ENCODE measurements around the gene KRTAP10-1.
"Not testable (repeated sequence)": the region's sequence is repeated elsewhere in the genome, so short reads cannot be mapped to it uniquely, and the experiment has no call there.

Gene KRTAP10-1

DNA sequence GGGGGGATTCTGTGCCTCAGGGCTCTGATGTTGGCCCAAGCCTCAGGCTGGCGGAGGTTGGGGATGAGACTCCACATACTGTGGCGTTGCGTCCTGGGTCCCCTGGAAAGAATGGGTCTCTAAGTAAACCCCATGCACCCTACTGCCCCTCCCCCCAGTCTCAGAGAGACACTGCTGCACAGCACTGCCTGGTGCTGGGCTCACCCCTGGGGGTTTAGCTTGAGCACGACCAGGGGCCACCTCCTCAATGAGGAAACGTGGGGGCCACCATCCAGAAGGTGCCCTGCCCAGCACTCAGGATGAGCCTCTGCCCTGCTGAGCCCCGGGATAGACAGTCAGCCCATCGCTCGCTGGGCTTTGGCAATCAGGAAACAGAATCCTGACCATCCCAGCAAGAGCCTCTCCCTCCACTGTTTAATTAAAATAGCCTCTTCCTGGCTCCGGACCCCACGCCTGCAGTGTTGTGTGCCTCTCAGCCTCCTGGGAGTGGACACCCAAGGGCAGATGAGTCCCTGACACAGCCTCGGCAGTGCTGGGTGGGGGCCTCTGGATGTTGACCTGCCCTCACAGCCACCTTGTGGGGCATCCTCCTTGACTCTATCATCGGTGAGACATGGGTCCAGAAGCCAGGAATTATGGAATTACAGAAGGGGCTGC, 30.0 kb upstream of the KRTAP10-1 start:
- no peak for DNase-seq

DNA sequence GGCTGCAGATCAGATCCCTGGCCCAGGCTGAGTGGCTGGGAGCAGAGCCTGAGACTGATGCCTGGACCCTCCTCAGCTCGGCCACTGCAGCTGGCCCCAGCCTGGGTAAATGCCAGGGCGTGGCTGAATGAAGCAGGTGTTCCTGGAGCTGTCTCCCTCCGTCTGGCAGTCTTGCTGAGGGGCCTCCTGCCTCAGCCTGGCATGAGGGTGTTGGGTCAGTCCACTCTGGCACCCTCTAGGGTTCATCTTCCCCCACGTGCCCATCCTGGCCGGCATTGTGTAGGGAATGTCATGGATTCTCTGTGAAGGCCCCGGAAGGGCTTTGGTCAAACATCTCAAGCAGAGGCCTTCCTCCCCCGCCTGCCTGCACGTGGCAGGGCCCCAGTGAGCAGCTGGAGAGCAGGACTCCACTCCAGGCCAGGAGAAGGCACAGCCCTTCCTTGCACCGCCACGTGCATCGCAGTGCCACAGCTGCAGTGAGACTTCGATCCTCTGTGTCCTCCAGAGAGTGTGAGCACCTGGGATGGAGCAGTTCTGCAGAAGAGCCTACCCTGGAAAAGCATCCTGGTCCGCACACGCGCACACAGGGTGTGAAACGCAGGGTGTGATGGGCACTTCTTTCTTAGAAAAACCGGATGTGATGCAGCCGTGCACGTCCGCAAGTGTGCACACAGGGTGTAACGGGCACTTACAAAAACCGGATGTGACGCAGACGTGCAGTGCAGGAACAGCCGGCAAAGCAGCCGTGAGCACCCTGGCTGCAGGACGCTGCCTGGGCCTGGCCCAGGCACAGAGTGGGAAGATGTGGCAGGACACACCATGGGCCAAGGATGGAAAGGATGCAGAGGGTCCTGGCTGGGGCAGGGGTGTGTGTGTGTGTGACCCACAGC, 28.9 kb upstream of the KRTAP10-1 start:
- DNase-seq, result no peak

DNA sequence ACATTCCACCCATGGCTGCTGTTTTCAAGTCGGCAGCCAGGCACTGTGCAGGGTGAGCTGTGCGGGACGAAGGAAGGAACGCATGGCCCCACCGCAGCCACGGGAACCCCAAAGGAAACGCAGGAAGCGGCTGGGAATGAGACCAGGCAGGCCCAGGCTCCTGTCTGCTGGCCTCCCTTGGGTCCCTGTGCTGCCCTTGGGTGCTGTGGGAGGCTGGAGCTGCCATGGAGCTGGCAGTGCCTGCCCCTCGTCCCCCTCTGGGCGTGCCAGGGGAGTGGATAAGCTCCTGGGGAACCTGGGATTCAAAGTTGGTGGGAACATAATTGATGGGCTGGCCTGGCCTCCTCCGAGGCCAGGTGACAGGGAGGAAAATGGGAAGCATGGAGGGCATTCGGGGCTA, 28.3 kb upstream of the KRTAP10-1 start:
- DNase-seq, result no peak

DNA sequence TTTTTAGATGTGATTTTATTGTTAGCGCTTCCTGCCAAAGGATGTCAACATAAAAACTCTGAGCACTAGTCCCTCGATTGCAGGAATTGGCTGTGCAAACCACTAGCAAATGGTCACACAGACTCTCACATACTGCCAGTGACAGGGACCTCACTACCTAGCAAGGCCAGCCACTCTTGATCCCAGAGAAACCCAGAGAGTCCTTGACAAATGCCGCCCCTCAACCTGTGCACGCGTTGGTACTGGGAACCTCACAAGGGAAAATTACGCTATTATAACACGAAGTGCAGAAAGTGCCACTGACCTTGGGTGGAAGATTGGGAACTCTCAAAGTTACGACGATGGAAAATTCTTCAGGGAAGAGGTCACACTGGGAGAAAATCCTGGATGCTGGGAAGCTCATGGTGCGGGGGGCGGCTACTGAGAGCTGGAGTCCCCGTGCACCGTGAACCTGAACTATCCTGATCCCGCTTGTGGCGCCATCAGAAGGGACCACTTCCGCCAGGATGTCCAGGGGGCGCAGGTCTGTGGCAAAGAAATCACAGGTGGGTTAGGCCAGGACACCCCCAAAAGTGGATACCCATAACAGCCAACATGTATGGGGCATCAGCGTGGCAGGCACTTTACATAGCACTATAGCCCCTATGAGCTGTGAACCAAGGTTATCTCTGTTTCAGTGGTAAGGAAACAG, 27.6 kb upstream of the KRTAP10-1 start:
- DNase-seq, result no peak

DNA sequence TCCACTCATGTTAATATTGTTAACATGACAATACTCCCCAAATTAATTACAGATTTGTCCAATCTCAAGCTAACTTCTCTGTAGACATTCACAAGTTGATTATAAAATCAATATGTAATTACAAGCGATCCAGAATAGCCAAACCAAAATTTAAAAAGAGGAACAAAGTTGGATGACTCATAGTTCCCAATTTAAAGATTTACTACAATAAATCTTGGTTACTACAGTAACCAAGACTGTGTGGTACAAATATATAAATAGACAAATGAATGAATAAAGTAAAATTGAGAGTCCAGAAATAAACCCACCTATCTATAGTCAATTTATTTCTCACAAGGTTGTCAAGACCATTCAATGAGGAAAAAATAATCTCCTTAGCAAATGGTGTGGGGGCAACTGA, 26.4 kb upstream of the KRTAP10-1 start:
- DNase-seq, result no peak

DNA sequence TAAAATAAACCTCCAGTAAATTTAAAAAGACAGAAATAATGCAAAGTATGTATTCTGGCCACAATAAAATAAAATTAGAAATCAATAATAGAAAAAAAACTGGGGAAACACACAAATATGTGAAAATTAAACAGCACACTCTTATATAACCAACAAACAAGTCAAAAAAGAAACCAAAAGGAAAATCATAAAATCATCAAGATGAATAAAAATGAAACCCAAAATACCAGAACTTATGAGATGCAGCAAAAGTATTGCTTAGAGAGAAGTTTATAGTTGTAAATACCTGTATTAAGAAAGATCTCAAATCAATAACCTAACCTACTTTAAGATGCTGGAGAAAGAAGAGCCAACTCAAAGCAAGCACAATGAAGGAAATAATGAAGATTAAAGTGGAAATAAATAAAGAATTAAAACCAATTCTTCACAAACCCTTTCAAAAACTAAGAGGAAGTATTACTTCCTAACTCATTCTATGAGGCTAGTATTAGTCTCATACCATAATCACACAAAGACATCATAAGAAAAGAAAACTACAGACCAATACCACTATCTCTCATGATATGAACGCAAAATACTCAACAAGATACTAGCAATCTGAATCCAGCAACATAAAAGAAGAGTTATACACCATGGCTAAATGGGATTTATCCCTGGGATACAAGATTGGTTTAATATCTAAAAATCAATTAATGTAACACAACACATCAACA, 25.0 kb upstream of the KRTAP10-1 start:
- no peak for DNase-seq

DNA sequence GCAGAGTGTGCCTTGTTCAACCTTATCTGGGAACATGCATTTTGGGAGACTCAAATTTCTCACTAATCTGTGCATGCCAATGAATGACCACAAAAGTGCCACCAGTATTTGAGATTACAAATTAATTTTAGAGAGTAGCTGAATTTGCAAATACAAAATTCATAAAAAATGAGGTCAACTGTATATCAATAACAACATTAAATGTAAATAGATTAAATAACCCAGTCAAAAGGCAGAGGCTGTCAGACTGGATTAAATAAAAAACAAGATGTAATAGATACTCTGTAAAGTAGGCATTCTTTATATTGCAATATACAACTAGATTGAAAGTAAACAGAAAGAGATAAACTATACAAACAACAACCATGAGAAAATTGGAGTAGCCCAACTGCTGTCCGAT, 24.1 kb upstream of the KRTAP10-1 start:
- DNase-seq, result no peak

DNA sequence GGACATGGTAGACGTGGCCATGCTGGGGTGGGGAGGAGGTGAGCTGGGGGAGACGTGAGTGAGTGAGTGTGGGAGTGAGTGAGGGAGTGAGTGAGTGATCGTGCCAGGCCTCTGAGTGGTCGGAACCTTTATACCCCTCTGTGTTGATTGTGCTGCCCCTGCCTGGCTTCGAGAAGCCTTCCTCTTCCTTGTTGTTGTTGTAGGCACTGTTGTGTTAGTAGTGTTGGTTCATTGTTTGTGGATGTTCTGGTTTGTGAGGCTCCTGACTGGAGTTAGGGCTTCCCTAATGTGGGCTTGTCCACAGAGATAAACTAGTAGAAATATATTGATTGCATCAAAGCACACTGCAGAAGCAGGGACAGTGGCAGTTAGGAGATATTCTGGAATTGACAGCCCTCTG, 18.7 kb upstream of the KRTAP10-1 start, which contains the start of gene KRTAP10-3:
Gene KRTAP10-3 (minus strand): TSS at position 101 of the 400 bp plus-strand sequence. CDS start 80 bp downstream, at position 21.
- no peak for DNase-seq

DNA sequence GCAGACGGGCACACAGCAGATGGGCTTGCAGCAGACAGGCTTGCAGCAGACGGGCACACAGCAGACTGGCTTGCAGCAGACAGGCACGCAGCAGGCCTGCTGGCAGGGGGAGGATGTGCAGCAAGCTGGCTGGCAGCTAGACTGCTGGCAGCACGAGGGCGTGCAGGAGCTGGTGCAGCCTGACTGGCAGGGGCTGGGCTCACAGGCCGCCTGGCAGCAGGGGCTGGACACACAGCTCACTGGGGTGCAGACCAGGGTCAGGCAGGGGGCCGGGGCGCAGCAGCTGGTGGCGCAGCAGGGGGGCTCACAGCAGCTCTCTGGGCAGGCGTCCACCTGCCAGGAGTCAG, 18.3 kb upstream of the KRTAP10-1 start:
- not testable (repeated sequence) for DNase-seq

DNA sequence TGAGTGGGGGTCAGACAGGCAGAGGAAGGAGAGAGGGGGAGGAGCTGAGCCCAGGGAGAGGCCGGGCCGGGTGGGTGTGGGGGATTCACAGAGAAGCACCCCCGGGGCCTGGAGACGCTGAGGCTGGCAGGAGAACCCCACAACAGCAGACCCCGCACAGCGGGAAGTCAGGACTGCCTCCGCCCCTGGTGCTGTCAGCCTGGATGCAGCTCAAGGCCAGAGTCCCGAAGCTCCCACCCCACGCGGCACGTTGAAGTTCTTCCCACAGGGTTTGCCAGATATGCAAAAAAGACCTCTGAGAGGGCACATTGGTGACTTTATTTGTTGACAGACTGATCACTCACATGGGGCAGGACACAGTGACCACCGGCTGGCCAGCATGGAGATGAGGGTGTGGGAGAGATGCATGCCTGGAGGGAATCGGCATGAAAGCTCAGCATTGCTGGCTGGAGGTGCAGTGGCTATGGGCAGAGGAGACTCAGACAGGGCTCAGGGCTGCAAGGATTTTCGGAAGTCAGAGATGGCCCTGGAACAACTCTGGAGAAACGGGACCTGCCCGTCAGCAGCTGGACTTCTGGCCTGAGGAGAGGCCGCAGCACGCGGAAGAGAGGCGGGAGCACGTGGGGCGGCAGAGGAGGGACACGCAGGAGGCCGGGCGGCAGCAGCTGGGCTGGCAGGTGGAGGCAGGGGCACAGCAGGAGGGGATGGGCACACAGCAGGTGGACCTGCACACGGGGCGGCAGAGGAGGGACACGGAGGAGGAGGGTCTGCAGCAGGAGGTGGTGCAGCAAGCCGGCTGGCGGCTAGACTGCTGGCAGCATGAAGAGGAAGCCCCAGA, 17.7 kb upstream of the KRTAP10-1 start:
- DNase-seq, result no peak

DNA sequence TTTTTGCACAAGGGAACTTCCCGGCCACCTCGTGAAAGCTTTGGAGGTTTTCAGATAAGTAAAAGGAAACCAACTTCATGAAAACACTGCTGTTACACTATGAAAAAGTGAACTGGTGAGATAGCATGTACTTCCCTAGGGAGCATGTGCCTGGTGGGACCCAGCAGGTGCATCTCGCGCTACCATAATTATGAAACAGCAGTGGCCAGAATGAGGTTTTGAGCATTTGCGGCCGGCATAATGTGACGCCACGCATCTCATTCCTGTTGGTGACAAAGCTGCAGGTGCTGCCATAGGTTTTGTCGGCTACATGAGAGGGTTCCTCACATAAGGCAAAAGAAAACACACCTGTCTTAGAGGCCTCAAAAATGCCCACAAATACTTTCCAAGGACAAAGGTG, 16.9 kb upstream of the KRTAP10-1 start:
- no peak for DNase-seq

DNA sequence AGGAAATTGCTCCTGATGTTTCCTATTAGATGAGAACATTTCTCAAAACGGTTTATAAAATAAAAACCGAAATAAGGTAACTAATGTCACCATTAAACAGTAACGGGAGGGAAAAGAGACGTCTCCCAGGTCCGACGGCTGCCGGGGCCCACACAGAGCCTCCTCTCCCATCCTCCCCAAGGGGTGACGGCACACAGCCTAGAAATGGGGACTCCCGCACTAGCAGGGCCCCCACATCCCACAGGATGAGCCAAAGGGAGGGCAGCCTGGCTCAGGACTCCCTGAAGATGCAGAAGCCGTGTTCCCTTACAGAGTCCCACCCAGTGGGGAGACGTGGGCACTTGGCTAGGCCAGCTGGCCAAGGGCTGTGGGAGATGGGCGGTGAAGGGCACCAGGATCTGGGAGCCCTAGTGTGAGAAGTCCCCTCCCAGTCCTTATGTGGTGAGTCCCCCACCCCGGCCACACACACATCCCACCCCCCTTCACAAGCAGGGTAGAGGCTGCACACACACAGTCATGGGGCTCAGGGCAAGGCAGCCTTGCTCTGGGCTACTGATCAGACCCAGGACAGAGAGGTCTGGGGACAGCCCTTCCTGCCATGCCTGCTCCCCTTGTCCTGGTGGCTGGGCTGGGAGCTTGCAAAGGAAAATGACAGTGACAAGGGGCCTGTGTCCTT, 15.3 kb upstream of the KRTAP10-1 start:
- no peak for DNase-seq

DNA sequence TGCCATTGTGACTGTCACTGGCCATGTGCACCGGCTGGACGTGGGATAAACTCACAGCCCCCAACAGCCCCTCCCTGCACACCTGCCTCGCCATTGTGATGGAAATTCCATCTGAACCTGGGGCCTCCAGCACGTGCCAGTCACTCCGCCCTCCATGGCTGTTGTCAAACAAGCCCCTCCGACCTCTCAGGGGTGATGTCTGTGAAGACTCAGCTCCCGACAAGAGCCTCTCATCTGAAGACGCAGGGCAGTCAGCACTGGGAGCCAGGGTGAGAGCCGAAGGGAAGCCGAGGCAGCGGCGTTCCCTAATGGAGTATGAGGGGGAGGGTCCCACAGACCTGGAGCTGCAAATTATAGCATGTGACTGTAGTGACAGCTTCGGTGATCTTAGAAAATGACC, 12.7 kb upstream of the KRTAP10-1 start:
- peak; percentile 10 for DNase-seq

DNA sequence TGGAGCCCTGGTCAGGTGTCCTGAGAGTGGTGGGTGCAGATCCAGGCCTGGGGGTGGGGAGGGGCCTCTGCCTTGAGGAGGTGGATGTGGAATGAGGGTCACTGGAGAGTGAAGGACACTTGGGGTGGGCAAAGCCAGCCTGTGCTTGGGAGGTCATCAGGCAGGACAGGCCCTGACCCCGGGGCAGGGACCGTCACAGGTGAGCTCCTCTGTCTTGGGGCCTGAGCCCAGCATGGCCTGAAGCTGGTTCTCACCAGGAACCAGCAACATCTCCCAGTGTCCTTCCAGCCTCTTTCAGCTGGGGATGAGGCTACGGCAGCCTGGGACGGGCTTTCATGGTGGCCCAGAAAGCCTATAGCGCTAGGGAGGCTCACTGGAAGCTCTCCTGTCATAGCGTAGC, 12.1 kb upstream of the KRTAP10-1 start:
- no peak for DNase-seq

DNA sequence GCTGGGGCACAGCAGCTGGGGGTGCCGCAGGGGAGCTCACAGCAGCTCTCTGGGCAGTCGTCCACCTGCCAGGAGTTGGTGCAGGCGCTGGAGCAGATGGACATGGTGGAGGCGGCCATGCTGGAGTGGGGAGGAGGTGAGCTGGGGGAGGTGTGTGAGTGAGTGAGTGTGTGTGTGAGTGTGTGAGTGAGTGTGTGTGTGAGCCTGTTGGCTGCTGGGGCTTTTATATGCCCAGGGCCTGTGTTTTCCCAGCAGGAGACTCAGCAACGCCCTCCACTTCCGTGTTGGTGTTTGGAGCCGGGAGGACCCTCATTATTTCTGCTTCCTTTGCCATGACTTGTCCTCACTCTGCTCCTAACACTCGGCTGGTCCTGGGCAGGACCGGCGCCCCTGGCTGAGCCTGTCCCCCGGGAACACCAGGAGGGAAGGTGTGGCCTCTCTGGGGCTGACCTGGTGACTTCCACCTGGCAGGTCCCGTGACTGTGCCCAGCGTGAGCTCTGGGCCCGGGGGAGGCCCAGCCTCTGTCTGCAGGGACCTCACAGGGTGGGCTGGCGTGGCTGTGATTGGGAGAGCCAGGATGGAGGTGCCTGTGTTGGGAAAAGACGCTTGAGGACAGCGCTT, 11.5 kb upstream of the KRTAP10-1 start, which contains the start of gene KRTAP10-2:
Gene KRTAP10-2 (minus strand): TSS at position 166 of the 622 bp plus-strand sequence. CDS start 47 bp downstream, at position 119.
- no peak for DNase-seq

DNA sequence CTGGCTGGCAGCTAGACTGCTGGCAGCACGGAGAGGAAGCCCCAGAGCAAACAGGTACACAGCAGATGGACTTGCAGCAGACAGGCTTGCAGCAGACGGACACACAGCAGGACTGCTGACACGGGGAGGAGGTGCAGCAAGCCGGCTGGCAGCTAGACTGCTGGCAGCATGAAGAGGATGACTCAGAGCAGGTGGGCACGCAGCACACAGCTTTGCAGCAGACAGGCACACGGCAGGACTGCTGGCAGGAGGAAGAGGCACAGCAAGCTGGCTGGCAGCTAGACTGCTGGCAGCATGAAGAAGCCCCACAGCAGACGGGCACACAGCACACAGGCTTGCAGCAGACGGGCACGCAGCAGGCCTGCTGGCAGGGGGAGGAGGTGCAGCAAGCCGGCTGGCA, 10.8 kb upstream of the KRTAP10-1 start:
- peak; percentile 6 for DNase-seq

DNA sequence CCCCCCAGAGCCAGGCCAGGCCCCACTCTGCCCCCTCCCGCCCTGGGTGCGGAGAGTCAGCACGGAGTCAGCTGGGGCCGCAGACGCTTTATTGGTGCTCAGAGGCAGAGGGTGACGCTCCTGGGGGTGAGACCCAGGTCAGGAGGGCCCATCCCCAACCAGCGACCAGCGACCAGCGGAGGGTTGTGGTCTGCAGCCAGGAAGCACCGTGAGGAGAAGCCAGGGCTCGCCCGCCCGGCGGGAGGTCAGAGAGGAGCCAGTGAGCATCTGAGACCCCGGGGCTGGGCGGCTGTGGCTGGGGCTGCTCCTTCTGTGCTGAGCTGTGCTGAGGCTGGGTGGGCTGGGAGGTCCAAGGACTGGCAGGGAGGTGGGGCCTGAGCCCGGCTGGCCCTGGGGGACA, 10.3 kb upstream of the KRTAP10-1 start:
- DNase-seq, result peak; percentile 10

DNA sequence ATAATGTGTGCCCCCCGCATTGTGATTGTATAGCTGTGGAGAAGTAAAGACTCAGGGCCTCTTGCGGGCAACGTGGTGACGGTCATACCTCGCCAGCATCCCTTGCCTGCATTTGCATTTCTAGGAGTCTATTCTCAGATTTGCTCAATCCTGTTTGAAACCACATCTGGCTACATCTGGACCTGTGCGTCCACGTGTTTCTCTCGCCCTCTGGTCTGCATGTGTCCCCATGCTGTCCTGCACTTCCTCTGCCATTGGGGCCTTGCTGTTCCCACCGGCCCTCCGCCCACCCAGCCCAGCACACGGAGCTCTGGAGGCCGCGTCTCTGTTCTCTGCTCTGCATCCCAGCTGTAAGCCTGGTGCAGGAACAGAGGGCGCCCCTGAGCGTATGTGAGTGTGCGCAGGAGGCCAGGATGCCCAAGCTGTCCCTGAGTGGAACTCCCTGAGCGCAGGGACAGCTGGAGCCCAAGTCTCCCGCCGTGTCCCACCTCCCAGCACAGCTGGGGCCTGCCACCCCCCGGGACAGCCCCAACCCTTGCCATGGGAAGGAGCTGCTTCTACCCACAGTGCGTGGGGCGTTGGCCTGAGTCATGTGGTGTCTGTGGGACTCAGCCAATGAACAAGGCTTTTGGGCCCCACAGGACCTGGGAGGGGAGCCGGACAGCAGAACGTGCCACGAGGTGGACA, 9.7 kb upstream of the KRTAP10-1 start:
- DNase-seq, result peak; percentile 4

DNA sequence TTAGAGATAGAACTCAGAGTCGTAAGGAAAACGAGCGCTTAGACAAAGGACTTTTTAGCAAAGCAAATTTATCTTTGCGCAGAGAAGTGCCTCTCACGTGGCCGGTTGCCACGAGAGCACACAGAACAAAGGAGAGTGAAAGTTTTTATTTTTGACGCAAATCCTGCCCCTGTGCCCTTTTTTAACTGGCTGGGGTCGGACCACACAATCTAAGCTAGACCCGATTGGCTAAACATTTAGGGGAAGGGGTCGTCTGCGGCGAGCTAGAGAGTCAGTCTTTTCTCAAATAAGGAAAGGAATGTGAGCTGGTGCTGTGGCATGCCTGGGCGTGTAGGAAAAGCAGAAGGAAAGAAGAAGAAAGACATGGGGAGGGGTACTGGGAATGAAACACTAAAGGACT, 8.9 kb upstream of the KRTAP10-1 start:
- no peak for DNase-seq

DNA sequence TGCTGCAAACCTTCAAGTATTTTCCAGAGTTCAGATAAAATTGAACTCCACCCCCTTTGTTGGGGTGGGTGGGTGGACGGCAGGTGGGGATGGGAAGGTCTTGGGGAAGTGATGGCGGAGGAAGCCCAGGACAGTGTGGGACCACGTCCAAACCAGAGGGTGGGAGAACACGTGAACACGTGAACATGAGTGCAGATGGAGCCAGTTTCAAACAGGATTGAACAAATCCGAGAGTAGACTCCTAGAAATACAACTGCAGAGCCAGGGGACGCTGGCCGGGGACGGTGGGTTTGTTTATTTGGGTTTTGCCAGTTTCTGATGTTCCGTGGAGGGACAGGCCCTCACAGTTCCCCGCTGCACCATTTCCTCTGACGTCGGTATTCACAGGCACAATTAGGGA, 8.4 kb upstream of the KRTAP10-1 start:
- no peak for DNase-seq
